ENCODE measurements around the gene GARIN5B.

GARIN5B gene

GRCh38 chr19:55387736-55388497, 24.9 kb upstream of the GARIN5B start:
- DNase-seq: no peak

DNA sequence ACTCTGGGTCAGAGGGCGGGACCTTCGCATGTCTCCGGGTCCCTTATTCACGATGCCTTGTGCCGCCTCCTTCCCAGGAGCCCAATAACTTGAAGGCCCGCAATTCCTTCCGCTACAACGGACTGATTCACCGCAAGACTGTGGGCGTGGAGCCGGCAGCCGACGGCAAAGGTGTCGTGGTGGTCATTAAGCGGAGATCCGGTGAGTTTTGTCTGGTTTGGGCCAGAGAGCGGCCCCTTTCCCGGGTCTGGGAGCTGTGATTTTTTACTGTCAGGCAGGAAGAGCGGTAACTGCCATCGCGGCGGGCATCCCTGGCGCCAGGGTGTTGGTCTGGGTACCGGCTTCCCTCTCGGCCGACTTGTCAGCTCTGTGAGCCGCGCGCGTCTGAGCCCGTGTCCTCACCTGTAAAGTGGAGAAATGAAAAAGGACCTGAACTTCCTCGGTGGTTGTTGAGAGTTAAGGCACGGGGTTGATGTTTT, 23.5 kb upstream of the GARIN5B start:
- DNase-seq: no peak

- peak; percentile 100 for DNase-seq
Measured at GRCh38 chr19:55385724-55386492, 22.8 kb upstream of the GARIN5B start, which contains the start of gene RPL28. RPL28 (plus strand) TSS chr19:55385932; CDS start chr19:55386358, 426 bp downstream.

DNA sequence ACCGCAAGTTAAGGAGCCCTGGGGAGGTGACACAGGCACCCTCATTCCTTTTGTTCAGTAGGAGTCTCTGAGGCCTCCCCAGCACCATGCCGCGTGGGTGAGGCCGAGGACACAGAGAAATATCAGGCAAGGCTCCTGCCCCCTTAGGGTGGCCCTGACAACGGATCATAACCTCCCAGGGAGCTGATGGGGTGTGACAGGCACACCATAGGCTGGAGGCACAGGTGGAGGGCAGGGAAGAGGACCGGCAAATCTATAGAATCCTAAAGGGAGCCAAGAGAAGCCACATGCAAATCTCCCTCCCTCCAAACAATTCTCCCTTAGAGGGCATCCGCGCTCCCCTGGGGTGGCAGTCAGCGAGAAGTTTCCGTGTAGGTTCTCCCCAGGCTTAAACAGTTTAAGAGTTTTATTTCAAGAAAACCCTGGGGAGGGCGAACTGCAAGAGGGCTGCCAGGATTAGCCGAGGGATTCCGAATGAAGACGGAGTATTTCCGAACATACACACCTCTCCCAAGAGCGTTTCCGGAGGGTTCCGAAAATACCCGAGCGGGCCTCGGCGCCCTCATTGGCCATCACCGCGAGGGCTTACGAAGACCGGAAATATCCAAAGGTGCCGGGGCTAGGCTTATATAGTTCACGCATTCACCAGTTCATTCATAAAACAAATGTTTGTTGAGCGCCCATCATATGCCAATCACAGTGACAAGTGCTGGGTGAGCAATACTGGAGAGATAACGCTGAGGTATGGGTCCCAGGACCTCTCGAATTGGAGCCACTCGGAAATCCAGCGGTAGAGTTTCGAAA, 22.1 kb upstream of the GARIN5B start:
- peak; percentile 97 for DNase-seq

GRCh38 chr19:55384131-55384919, 21.3 kb upstream of the GARIN5B start, which contains the start of gene TMEM238:
TMEM238 (minus strand) TSS chr19:55384292; CDS start chr19:55384259, 33 bp downstream.
- DNase-seq: peak; percentile 36

DNA sequence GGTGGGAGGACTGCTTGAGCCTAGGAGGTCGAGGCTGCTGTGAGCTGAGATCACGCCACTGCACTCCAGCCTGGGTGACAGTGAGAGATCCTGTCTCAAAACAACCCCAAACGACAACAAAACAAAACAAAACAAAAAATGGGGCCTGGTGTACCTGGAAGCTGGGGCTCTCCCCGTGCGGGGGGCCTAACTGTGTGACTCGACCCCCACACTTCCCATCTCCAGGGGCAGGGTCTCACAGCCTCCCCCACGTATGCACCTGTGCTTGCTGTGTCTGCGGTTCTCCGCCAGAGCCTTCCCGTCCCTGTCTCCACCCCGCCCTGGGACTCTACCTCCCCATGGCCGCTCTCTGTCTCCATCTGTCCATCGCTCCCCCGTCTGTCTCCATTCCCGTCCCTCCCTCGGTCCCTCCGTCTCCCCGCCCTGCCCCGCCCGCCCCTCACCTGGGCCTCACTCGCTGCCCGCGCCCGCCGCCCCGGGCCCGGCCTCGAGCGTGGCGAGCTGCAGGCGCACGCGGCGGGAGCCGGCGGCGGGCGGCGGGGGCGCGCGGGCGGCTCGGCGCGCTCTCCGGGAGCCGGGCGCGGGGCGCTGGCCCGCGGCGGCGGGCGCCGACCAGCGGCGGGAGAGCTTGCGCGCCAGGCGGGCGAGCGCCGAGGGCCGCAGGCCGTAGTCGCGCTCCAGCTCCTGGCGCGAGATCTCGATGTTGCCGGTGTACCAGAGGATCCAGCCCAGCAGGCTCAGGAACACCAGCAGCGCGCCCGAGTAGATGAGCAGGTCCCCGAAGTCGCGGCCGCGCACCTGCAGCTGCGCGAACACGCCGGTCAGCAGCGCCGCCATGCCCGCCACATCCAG, 20.4 kb upstream of the GARIN5B start:
- DNase-seq: peak; percentile 74

GRCh38 chr19:55382522-55383054, 19.5 kb upstream of the GARIN5B start:
- no peak for DNase-seq

DNA sequence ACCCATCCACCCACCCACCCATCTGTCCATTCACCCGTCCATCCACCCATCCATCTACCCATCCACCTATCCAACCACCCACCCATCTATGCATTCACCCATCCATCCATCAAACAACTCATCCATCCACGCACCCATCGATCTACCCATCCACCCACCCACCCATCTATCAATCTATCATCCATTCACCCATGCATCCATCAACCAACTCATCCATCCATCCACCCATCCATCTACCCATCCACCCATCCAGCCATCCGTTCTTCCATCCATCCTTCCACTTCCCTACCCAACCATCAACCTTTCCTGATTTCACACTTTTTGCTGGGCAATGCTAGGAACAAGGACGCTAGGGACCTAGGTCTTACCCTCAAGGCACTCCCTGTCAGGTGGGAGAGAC, 19.0 kb upstream of the GARIN5B start:
- DNase-seq: no peak

DNA sequence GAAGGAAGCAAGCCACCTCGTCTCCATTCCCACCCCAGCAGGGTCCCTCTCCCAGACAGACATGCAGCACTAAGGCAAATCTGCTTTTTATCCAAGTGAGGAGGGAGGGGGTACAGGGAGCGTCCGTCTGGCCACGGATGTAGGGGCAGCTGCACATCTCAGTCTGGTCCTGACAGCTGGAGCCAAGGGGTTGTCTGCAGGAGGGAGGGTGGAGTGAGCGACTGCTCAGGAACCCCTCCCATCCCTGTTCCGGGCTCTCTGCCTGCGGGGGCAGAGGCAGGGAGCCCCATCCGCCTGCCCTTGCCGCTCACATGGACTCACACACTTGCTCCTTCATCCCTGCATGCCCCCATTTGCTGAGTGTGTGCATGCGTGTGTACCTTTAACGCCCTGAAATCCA, 16.1 kb upstream of the GARIN5B start:
- DNase-seq: no peak

- DNase-seq: no peak
Measured at GRCh38 chr19:55377356-55378131, 14.5 kb upstream of the GARIN5B start.

DNA sequence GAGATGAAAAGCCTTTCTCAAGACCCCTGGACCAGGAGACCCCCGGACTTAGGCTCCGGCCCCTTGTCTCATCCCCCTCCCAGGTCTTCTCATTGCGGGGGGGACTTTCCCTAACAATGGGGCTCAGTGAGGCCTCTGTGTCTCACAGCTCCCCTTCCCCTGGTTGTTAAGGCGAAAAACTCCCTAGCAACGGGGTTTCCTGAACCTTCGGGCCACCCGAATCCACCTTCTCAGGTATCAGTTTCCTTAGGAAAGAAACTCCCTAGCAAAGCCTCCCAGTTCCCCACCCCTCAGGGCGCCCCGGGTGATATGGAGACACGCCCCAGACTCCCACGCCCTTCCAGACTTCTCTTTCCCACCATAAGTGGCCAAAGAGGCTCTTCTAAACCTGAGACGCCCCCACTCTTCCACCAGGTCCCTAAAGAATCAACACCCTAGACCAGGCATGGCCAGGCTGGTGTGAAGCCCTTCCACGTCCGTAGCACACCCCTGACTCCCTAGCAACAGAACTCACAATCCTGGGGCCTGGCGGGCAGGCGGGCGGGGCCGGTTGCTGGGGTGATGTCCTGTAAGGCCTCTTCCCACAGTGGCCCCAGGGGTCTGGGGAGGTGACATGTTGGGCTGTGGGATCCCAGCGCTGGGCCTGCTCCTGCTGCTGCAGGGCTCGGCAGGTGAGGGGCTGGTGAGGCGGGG, 13.3 kb upstream of the GARIN5B start, which contains the start of gene TMEM190:
Gene TMEM190 (plus strand): TSS at position 586 of the 693 bp plus-strand sequence. CDS start 28 bp downstream, at position 614.
- no peak for DNase-seq

DNA sequence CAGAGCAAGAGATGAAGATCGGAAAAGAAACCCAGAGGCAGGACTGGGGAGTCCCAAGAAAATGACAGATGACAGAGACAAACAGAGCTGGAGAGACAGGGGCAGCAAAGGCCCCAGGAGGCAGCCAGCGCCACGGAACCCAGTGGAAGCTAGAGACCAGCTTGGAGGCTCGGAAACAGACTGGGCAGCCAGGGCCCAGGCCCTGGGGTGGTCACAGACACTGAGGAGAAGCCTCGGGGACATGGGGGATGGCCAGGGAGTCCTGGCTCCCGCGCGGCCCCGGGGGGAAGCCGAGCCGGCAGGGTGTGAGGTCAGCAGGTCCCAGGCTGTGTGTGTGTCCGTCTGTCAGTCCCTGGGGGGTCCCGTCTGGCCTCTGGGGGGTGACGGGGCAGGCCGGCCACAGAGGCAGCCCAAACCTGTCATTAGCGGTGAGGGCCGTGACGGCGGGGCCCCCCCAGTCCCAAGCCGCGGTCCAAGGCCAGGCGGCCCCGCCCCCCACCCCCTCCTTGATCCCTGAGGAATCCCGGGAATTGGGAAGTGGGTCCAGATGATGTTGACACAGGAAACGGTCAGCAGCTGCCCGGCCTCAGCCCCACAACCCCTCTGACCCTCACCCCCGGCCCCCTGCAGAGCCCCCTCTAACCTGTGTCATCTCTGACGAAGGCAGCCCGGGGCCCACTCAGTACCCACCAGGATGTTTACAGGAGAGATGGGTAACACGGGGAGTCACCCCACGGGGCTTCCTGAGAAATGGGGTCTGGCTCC, 11.1 kb upstream of the GARIN5B start:
- no peak for DNase-seq

DNA sequence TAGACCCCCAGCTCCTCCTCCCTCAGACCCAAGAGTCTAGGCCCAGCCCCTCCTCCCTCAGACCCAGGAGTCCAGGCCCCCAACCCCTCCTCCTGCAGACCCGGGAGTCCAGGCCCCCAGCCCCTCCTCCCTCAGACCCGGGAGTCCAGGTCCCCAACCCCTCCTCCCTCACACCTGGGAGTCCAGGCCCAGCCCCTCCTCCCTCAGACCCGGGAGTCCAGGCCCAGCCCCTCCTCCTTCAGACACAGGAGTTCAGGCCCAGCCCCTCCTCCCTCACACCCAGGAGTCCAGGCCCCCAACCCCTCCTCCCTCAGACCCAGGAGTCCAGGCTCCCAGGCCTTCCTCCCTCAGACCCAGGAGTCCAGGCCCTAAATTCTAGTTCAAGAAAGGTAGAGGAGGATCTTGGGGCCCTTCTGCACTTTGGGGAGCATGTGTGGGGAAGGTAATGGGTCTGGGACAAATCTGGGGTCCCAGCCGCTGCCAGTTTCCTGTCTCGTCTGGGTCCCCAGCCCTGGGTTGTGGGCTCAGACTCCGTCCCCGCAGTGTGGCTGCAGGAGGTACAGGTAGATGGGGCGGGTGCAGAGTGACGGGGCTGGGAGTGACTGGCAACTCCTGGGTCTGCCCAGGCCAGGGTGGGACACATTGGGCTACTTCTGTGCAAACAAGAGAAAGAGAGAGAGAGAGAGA, 10.4 kb upstream of the GARIN5B start:
- no peak for DNase-seq

GRCh38 chr19:55372316-55373081, 9.4 kb upstream of the GARIN5B start:
- no peak for DNase-seq

- DNase-seq: no peak
Measured at GRCh38 chr19:55370305-55370988, 7.4 kb upstream of the GARIN5B start, which contains the start of gene IL11. IL11 (minus strand) TSS chr19:55370463; CDS start chr19:55370310, 153 bp downstream.

GRCh38 chr19:55369653-55370304, 6.7 kb upstream of the GARIN5B start:
- DNase-seq: no peak

Measured in suppressor macrophage treated with lipopolysaccharide for 4 hours (primary cell).